WI38 (cell line): ENCODE results near the gene MTREX.

ENCODE experiments used
- H3K4me3 ChIP-seq: 2 replicates; pipeline ENCODE4 v1.5.1; 2011; ENCODE audit warnings: low read depth, mild to moderate bottlenecking, control low read depth, low read length
- TF ChIP-seq, protein P1 (sequence below): IDR thresholded peaks from 2 replicates; pipeline ENCODE4 v1.5.1; 2012; ENCODE audit warnings: low read depth, mild to moderate bottlenecking, control low read depth, low read length

Gene MTREX

DNA sequence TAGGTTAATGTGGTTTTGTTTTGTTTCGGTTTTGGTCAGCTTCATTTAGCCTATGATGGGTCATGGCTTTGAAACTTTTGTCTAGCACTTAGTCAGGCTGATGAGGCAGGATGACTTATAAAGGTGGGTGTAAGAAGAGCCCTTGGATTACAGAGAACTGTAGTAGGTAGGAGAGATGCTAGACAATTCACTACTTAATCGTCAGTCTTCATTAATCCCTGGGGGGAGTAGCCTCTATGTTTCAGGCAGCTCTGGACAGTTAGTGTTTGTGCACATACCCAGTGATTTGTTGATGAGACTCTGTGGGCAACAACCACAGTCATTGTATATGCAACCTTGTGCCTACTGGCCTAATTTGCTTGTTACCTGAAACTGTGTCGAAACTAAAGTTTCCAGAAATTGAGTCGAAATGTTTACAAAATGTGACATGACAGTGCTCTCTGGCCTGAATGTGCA lies 113.3 kb downstream of the MTREX start:
- H3K4me3 ChIP-seq = no peak overlapping the region

DNA sequence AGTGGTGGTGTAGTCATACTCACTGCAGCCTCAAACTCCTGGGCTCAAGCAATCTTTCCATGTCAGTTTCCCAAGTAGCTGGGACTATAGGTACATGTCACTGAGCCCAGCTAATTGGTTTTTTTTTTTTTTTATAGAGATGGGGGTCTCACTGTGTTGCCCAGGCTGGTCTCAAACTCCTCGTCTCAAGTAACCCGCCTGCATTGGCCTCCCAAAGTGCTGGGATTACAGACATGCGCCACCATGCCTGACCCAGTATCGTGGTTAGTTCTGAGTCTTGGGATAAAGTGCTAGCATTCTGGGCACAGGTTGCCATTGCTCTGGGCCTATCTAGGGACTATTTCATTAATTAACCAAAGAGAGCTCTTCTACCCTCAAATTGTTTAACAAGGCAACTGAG lies 118.7 kb downstream of the MTREX start:
- TF ChIP-seq, protein P1, sequence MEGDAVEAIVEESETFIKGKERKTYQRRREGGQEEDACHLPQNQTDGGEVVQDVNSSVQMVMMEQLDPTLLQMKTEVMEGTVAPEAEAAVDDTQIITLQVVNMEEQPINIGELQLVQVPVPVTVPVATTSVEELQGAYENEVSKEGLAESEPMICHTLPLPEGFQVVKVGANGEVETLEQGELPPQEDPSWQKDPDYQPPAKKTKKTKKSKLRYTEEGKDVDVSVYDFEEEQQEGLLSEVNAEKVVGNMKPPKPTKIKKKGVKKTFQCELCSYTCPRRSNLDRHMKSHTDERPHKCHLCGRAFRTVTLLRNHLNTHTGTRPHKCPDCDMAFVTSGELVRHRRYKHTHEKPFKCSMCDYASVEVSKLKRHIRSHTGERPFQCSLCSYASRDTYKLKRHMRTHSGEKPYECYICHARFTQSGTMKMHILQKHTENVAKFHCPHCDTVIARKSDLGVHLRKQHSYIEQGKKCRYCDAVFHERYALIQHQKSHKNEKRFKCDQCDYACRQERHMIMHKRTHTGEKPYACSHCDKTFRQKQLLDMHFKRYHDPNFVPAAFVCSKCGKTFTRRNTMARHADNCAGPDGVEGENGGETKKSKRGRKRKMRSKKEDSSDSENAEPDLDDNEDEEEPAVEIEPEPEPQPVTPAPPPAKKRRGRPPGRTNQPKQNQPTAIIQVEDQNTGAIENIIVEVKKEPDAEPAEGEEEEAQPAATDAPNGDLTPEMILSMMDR = no peak
- H3K4me3 ChIP-seq = no peak overlapping the region

More for the DNA sequence above, 113.3 kb downstream of the MTREX start:
- TF ChIP-seq, protein P1 = no peak

DNA sequence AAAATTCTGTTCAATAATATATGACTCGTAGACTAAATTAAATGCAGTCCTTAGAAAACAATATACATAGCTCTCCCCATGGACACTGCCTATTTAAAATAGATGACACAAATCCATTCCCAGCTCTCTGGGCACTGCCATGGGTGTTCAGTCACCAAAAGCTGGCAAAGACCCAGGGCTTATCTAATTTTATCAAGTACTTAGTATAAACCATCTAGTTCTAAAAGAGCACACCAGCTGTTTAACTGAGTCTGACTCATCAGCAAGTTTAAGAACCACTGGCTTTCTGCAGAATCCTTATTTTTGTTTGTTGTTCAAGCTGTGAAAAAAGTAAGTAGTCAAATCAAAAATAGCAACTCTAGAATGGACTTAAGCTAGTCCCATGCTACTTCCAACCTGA lies 119.4 kb downstream of the MTREX start:
- H3K4me3 ChIP-seq = no peak overlapping the region
- TF ChIP-seq, protein P1 = no peak

DNA sequence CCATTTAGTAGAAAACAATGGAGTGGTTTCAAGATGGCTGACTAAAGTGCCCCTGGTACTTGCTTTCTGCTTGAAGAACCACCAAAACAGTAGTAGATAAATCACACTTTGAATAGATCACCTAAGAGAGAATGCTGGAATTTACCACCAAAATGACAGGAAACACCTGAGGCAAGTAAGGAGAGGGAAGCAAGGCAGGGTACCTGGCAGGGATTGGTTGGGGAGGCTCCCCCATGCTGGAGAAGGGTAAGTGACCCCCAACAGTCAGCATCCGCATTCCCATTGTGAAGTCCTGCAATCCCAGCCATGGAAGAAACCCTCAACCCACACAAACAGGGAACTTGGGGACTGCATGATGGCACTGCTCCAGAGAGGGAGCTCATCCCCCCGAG lies 121.4 kb downstream of the MTREX start:
- no peak overlapping the region for H3K4me3 ChIP-seq
- TF ChIP-seq, protein P1 = no peak

DNA sequence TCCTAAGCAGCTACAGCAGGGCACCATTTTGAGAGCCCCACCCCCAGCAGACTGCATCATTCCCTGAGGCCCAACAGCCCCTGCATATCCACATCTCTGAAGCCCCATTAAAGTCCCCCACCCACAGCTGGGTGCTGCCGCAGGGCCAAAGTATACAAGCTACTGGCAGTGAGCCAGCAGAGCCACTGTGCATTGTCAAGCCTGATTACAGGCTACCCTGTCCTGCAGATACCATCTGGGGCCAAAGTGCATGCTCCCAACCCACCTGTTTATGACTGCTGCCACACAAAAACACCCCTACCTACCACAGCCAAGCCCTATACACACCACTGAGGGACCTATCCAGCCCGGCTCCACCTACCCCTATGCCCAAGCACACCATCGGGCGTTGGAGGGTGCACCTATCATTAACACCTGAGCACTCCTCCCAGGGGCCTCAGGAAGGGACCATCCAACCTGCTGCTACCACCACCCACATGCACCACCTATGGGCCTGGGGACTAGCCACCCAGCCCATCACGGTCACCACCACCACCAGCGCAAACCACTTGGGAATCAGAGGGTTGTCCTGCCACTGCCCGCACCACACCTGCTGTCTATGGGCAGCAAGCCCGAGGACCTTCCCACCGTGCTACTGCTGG lies 121.9 kb downstream of the MTREX start:
- H3K4me3 ChIP-seq = no peak overlapping the region
- TF ChIP-seq, protein P1 = no peak

DNA sequence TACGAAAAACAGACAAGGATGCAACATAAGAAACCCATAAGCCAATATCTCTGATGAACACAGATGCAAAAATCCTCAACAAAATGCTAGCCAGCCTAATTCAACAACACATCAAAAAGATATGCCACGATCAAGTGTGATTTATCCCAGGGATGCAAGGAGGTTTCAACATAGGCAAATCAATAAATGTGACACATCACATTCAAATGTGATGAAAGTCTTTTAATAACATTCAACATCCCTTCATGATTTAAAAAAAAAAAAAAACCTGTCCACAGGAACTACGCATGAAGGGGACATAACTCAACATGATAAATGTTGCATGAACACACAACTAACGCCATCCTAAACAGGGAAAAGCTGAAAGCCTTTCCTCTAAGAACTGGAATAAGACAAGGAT lies 124.8 kb downstream of the MTREX start:
- no peak overlapping the region for H3K4me3 ChIP-seq
- TF ChIP-seq, protein P1 = no peak

DNA sequence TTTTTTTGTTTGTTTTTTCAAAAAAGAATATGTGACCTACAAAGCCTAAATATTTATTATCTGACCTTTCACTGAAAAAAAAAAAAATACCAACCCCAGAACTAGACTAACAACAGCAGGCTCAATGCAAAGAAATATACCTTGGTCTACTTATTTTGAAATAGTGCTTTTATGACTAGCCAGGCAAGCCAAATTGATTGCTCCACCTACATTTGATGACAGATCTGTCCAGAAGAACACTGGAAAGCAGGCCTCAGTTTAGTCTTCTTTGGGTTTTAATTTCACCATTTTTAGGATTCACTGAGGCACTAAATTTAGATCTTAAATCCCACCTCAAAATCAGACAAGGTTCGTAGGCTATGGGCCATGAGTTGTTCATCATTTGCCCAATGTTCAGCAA lies 129.7 kb downstream of the MTREX start:
- TF ChIP-seq, protein P1 = no peak
- H3K4me3 ChIP-seq = no peak overlapping the region
